HPDE6-E6E7 (cell line): ENCODE data around the gene PPP2R1B.
"Not testable (repeated sequence)": the region's sequence is repeated elsewhere in the genome, so short reads cannot be mapped to it uniquely, and the experiment has no call there.

Source experiments
- DNase-seq: peaks from one replicate; pipeline ENCODE4 v3.0.0; 2011; ENCODE audit warnings: missing footprints; ENCODE audit errors: extremely low spot score

Gene PPP2R1B

GRCh38 chr11:111726301-111726713, 39.9 kb downstream of the PPP2R1B start:
- no peak for DNase-seq

- no peak for DNase-seq
Measured at GRCh38 chr11:111725621-111726020, 40.6 kb downstream of the PPP2R1B start.

DNA sequence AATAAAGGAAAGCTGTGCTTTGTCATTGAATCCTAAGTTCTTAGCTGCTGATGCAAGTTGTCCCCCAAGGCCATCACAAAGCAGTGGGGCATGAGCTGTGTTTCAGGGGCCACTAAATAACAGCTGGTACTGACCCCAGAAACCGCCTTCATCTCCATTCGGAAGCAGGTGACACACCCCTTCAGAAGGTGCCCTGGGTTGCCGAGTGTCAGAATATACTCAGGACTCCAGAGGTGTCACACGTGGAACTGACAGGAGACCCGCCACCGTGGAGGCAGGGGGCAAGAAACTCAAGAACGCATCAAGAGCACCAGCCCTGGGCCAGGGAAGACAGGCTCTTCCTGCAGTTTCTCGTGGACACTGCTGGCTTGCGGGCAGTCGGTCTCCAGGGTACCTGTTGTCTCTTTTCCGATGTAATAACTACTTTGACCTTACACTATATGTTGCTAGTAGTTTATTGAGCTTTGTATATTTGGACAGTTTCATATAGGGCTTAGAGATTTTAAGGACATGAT, 41.5 kb downstream of the PPP2R1B start:
- DNase-seq, result no peak

DNA sequence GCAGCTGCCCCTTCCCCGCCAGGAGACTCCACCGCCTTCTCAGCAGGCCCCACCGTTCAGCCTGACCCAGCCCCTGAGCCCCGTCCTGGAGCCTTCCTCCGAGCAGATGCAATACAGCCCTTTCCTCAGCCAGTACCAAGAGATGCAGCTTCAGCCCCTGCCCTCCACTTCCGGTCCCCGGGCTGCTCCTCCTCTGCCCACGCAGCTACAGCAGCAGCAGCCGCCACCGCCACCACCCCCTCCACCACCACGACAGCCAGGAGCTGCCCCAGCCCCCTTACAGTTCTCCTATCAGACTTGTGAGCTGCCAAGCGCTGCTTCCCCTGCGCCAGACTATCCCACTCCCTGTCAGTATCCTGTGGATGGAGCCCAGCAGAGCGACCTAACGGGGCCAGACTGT, 42.6 kb downstream of the PPP2R1B start:
- DNase-seq, result no peak

GRCh38 chr11:111722501-111722900, 43.7 kb downstream of the PPP2R1B start:
- no peak for DNase-seq

GRCh38 chr11:111720801-111721494, 45.2 kb downstream of the PPP2R1B start:
- no peak for DNase-seq

GRCh38 chr11:111719379-111719778, 46.8 kb downstream of the PPP2R1B start:
- DNase-seq, result no peak

DNA sequence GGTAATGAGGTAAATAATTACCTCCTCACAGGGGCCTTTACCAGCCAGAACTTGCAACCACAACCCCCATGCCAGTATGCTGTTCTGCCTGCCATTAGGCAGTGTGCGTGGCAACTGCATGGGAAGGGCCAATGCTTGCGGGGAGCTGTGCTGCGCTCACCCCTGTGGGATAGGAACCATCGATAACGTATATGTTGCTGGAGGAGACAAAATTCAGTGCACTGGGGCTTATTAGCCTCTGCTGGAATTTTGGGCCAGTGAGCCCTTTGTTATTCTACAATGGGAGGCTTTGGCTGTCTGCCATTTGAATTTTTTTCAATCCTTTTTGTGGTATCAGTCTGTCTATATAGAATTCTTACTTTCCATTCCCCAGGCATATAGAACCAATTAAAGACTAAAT, 47.3 kb downstream of the PPP2R1B start:
- DNase-seq, result no peak

GRCh38 chr11:111718436-111718835, 47.8 kb downstream of the PPP2R1B start:
- DNase-seq, result peak; percentile 40

DNA sequence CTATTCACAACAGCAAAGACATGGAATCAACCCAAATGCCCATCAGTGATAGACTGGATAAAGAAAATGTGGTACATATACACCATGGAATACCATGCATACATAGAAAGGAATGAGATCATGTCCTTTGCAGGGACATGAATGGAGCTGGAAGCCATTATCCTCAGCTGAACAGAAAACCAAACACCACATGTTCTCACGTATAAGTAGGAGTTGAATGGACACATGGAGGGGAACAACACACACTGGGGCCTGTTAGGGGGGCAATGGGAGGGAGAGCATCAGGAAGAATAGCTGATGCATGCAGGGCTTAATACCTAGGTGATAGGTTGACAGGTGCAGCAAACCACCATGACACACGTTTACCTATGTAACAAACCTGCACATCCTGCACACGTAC, 48.5 kb downstream of the PPP2R1B start:
- not testable (repeated sequence) for DNase-seq

- DNase-seq, result no peak
Measured at GRCh38 chr11:111715142-111715816, 50.9 kb downstream of the PPP2R1B start.

DNA sequence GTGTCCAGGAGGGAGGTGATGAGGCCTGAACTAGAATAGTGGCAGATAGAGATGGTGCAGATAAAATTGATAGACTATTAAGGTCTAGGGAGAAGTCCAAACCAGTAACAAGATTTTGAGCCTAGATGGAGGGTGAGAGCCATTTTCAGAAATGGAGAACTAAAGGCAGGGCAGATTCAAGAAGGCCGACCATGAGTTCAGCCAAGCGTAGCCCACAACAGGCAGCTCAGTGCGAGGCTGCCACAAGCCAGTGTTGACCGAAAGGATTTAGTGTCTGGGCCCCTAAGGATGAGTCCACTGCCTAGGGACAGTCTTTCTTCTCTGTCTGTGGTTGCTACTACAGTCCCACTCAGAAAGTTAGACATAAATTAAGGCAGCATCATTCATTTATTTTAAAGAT, 51.7 kb downstream of the PPP2R1B start:
- DNase-seq, result no peak

DNA sequence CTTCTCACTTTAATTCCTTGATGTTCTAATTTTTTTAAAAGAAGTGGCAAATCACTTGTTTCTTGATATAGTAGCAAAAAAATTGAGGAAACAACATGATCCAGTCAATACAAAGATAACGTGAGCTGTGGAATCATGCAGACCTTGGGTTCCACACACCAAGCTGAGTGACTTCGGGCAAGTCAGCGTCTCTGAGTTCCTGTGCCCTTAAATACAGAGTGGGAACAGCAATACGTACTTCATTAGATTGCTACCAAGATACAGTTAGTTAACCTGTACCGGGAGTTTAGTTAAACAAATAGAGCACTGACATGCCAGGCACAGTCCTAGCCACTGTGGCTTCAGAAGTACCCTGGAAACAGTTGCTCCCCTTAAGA, 58.5 kb downstream of the PPP2R1B start:
- no peak for DNase-seq

DNA sequence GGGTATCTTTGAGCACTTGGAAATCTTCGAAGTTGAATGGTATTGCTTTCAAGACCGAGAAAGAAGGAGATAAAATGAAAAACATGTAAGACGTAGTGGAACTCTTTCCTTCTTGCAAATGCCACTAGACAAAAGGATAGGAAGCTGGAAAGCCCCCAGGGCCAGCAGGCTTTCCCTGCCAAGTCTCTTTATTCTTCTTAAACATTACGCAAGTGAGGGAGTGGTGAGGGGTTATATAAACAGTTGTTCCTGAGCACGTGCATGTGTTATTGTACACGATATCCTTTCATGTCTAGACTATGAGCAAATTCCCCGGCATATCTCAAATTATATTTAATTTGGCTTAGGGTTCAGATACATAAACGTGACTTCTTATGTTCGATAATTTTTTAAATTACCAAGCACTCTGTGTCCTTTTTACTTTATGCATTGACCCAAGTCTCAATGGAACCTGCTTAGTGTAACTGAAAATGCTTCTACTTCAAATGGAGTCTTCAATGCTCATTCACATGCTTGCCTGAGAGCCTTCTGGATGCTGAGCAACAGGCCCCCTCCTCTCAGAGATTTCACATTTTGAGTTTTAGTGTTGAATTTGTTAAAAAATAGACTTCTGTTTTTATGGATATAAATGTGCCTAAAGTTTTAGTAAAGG, 59.0 kb downstream of the PPP2R1B start:
- no peak for DNase-seq

GRCh38 chr11:111703576-111703975, 62.6 kb downstream of the PPP2R1B start:
- no peak for DNase-seq

DNA sequence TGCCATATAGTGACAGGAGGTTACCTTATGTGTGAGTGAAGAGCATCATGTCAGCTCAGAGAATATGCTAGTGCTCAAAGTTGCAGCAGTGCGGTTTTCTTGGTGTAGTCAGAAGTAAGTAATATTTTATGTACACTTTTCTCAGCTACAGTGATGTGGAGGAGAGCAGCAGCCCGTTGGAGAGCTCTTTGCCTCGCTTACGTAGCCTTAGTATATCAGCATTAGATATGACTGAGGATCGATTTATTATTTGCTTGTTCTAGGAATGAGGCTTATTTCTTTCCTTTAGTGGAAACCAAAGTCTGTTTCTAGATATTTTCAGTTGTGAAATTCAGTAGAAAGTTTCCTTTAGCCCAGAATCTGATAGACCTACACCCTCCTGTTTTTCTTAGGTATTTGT, 63.6 kb downstream of the PPP2R1B start:
- no peak for DNase-seq

DNA sequence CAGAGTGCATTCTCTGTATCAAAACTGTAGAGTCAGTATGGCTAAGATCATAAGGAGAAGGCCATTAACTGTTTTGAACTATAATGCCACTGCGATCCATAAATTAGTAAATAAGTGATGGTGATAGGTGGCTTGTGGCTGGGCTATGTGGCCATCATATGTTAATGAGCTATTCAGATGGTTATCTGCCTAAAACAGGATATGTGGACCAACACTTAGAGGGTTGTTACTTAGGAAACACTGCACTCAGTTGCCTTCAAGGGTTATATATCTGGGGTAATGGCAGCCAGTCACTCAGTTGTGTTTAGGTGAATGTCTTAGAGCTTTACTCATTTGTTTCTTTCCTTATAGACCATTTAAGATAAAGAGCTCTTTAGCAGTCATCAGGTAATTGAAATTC, 66.0 kb downstream of the PPP2R1B start:
- no peak for DNase-seq

GRCh38 chr11:111699579-111700156, 66.5 kb downstream of the PPP2R1B start:
- DNase-seq, result no peak

DNA sequence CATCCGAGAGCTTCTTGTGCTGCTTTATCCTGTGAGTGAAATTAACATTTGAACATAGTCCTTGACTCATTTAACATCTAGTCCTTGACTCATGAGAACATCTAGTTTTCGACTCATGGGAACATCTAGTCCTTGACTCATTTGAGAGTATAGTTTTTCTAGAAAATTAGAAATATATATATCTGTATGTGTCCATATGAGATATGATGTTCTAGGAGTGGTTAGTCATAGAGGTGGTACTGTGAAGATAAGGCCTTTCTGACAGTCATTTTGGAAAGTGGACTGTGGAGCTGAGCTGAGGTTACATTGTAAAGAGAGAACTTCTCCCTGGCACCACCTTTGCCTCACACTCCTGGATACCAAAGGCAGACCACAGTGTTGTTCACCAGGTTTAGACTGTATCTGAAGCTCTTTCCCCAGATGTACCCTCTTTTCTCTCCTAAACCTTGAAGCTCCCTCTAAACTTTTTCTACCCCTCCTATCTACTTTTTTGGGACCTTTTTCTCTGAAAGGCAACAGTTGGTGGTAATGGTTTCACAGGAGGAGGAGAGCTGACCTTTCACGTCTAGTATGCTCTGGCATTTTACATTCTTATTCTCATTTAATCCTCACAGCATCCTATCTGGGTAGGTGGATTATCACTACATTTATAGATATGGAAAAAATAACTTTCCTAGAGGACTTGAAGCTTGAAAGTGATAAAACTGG, 67.2 kb downstream of the PPP2R1B start:
- no peak for DNase-seq

DNA sequence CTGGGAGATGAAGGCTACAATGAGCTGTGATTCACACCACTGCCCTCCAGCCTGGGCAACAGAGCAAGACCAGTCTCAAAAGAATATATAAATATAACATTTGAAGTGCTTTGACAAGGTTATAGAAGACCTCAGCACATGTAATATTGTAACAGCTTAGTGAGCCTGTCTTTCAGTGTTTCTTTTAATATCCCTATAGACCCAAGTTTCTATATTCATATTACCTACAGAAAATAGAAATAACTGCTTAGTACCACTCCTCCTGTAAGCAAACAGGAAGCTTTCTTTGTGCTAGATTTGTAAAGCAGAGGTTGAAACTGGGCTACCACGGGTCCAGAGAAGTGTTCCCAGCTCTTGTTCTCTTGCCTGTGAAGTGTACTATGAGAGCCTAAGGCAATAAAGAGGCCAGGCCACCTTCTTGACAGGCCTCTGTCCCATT, 68.2 kb downstream of the PPP2R1B start:
- no peak for DNase-seq

GRCh38 chr11:111696556-111696955, 69.6 kb downstream of the PPP2R1B start:
- DNase-seq, result no peak

DNA sequence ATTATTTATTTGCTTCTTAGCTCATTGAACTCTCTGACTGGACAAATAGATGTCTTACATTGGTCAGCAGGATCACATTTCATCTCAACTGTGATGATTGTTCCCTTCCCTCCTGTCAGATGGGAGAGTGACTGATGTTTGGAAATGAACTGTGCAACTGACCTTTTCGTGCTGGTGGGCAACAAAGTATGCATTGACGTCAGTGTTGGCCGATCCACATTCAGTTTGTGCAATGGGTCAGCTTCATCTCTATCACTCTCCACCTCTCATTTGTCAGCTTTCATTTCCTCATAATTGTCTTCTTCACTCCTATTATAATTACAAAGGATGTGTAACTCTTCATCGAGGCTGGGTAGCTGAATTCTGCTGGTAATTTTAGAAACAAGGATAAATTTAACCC, 71.3 kb downstream of the PPP2R1B start:
- no peak for DNase-seq
